HG02642 (cell line): ENCODE results near the gene TEX28.
"Not testable (repeated sequence)": the region's sequence is repeated elsewhere in the genome, so short reads cannot be mapped to it uniquely, and the experiment has no call there.

Experiments used
- ATAC-seq: cut with Tn5 transposase; IDR thresholded peaks from one replicate; pipeline ENCODE4 v1.9.1; 2021; ENCODE audit warnings: mild to moderate bottlenecking; ENCODE audit not compliant: unreplicated experiment, poor library complexity

The TEX28 gene

DNA sequence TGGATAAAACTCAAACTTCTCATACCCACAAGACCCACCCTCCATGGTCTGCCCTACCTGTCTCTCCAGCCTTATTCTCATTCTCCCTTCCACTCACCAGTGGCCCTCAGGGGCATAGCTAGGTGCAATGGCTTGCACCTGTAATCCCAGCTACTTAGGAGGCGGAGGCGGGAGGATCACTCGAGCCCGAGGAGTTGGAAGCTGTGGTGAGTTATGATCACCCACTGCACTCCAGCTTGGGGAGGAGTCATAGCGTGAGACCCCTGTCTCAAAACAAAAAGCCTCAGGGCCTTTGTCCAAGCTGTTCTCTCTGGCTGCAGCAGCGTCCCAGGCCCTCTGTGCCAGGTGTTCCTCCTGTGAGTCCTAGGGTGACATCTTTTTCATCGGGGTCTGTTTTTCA is 17.2 kb upstream of the TEX28 start:
- no peak for ATAC-seq

DNA sequence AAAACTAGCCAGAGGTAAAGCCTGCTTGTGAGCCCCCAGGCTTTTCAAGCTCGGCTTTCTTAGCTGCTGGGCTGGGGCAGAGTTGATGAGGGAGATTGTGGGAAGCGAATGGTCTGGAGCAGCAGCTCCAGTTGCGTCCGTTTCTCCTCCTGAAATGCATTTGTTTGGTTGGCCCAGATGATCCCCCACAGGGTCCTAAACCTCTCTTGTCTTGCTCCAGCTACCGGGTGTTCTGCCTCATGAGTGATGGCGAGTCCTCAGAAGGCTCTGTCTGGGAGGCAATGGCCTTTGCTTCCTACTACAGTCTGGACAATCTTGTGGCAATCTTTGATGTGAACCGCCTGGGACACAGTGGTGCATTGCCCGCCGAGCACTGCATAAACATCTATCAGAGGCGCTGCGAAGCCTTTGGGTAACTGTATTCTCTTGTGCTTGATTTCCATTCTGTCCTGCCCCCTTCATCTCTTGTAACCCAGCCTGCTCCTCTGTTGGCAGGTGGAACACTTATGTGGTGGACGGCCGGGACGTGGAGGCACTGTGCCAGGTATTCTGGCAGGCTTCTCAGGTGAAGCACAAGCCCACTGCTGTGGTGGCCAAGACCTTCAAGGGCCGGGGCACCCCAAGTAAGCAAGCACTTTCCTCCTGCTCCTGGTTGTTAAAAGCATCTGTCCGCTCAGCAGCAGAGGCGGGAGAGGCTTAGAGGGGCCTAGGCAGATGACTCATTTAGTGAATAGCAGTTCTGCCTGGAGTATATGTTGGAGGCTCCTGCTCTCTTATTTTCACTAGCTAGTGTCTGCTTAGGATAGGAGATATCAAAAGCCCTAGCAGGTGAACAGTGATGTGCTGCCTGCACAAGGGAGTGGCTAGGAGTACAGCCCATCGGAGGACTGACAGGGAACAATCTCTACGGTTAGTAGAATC is 16.0 kb upstream of the TEX28 start:
- ATAC-seq: no peak

DNA sequence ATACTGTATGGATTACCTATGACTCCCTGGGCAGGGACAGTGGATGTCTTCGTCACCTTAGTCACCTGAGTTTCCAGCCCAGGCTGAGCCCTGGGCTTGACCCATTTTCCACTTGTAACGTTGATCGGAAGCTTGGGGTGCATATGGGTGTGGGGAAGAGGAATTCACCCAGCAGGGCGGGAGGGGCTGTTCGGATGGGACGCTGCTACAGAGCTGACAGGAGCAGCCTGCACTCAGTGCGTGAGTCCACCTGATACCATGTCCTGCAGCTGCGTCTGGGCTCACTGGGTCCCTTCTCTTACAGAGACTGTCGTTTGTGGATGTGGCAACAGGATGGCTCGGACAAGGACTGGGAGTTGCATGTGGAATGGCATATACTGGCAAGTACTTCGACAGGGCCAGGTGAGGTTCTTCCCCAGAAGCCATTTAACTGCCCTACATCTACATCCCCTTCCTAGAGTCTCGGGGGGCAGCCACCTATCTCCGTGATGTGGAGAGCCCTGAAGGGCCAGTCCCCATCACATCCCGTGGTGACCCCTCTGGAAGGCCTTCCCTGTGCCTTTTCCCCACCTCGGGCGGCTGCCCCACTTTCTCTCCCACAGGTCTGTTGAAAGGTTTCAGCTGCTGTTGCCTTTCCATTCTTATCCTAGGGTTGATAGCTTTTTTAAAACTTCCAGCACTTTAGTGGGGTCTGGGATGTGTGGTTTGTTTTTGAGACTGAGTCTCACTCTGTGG is 14.3 kb upstream of the TEX28 start:
- ATAC-seq: no peak

DNA sequence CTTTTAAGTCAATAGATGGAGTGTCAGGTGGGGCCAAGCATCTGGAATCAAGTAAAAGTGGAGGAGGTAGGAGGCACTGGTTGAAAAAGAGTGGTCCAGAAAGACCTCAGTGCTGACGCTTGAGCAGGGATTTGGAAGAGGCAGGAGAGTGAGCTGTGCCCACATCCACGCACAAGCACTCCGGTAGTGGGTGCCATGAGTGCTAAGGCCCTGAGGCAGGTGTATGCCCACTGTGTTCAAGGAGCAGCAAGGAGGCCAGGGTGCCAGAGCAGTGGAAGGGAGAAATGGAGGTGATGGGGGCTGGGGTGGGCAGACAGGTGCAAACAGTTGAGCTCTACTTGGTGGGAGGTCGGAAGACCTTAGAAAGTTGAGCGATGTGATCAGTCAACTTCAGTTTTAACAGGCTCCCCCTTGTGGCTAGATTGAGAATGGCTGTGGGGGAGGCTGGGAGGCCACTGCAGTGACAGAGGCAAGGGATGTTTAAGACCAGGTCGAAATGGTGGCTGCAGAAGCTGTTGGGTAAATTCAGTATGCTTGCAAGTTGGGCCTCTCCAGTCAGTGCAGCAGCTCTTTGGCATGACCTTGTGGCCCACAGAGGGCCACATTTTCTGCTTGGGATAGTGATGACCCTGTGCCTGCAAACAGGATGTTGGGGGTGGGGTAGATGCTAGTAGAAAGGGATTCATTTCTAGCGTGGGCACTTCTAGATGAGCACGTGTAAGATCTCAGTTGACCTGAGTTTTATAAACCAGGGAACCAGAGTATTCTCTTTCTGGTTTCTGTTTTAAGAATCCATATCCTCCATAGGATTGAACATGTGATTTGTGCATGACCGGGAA is 13.4 kb upstream of the TEX28 start:
- no peak for ATAC-seq

DNA sequence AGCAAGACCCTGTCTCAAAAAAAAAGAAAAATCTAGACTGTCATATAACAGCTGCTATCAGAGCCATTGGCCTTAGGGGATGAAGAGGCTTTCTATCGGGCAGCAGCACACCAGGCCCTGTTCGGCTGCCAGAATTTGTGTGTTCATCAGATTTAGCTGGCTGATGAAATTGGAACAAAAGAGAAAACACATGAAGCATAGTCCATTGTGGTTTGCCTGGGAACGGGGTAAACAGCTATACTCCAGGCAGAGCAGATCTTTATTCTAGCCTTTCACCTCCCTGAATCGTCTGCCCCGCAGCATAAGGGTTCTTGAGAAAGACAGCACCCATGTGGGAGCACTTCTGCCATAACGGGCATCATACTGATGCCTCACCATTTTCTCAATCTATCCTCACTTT is 12.3 kb upstream of the TEX28 start:
- ATAC-seq: no peak

DNA sequence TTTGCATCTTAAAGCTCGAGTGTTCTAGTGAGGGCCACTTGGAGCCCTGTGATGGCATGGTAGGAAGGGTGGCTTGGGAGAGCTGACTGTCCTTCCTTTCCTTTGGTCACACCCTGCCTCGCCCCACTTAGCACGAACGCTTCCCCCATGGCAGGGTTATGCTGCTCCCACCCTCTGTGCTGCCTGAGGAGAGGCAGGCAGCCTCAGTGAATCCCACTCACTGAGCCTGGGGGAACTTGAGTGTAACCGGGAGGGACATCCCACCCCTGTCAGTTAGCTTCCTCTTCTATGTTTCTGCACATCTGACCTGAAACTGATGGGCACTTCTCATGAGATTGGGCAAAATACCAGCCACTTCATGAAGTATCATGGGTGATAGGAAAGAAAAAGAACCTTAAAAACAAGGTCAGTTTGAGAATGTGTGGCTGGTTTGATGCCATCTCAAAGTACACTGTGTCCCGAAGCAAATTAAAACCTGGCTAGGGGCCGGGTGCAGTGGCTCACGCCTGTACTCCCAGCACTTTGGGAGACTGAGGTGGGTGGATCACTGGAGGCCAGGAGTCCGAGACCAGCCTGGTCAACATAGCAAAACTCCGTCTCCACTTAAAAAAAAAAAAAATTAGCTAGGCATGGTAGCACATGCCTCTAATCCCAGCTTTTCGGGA is 10.7 kb upstream of the TEX28 start:
- ATAC-seq: no peak

DNA sequence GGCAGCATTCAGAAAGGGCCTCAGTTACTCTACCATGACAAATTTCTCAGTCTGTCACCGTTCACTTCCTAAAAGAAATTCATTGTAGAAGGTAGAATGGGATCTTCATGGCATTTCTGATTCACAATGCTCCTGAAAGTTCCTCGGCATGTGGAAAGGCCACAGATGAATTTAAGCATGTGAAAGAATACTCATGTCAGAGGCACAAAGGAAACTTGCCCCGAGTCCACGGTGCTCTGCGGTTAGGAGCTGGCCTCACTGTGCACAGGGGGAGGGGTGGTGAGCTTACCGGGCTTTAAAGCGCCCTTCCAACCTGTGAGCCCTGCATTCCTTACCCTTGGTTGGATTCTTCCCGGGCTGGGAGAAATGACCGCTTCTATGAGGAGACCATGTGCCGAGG is 9.9 kb upstream of the TEX28 start:
- no peak for ATAC-seq

DNA sequence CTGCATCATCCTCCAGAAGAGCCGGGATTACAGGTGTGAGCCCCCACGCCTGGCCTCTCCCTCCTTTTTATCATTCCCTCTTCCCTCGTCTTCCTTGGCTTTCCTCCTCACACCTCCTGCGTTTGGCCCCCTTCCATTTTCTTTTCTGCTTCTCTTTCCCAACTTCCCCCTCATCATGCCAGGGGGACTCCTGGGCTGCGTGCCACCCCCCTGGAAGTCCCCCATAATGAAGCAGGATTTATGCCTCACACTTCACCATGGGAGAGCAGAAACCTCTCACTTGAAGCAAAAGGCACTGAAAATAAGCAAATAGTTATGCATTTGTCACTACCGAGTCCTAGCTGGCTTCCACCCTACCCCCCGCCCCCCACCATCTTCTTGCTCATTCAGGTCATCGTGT is 8.6 kb upstream of the TEX28 start:
- no peak for ATAC-seq

DNA sequence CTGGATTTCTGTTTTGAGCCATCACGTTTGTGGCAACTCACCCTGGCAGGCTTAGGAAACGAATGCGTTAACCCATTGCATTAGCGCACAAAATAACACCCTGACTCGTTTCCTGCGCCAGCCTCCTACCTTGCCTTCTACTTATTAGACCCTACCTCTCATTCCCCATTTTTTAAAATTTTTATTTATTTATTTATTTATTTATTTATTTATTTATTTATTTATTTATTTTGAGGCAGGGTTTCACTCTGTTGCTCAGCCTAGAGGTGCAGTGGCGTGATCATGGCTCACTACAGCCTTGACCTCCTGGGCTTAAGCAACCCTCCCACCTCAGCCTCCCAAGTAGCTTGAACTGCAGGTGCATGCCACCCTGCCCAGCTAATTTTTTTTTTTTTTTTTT is 8.1 kb upstream of the TEX28 start:
- not testable (repeated sequence) for ATAC-seq

DNA sequence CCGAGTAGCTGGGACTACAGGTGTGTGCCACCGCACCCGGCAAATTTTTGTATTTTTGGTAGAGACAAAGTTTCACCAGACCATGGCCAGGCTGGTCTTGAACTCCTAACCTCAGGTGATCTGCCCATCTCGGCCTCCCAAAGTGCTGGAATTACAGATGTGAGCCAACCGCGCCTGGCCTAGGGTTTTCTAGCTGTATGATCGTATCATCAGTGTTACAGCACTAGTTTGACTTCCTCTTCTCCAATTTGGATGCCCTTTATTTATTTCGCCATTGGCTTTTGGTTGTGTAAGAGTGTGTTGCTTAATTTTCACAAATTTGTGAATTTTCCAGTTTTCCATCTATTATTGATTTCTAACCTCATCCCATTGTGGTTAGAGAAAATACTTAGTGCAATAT is 5.9 kb upstream of the TEX28 start:
- ATAC-seq: no peak

DNA sequence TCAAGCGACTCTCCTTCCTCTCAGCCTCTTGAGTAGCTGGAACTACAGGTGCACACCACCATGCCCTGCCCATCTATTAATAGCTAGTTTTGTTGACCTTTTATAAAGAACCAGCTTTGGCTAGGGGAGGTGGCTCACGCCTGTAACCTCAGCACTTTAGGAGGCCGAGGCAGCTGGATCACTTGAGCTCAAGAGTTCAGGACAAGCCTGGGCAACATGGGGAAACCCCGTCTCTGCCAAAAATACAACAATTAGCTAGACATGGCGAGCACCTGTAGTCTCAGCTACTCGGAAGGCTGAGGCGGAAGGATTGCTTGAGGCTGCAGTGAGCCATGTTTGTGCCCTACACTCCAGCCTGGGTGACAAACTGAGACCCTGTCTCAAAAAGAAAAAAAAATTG is 3.4 kb upstream of the TEX28 start:
- no peak for ATAC-seq

DNA sequence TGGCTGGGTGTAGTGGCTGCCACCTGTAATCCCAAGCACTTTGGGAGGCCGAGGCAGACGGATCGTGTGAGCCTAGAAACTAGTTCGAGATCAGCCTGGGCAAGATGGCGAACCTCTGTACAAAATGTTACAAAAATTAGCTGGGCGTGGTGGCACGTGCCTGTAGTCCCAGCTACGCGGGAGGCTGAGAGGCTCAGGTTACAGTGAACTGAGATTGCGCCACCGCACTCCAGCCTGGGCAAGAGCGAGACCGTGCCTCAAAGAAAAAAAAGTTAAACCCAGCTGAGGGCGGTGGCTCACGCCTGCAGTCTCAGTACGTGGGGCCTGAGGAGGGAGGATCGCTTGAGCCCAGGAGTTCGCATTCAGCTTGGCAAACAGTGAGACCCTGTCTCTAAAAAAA is 1.8 kb upstream of the TEX28 start:
- no peak for ATAC-seq

DNA sequence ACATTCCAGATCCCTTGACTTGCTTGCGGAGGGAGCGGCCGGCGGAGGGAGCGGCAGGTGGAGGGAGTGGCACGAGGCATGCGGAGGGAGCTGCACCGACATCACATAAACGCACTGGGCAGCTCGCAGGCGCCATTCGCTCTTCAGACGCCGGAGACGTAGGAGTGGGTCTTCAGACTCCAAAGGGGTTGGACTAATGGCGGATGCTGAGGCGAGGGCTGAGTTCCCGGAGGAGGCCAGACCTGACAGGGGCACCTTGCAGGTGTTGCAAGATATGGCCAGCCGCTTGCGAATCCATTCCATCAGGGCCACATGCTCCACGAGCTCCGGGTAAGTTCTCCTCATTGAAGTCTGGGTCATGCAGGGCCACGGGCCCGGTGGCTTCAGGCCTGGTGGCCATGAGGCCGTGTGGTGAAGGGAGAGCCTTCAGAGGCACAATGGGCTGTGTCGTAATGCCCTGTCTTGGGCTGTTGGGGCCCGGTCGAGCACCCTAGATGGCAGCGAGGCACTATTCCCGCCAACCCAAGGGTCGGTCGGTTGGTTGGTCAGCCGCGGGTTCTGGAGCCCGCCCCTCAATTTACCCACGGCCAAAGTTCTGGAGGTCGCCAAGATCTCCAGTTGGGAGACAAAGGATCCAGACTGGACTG is 863 bp upstream of the TEX28 start, which contains the start of gene TKTL1:
TKTL1 (plus strand) TSS at position 132 of the 647 bp plus-strand sequence; CDS start at position 197, 65 bp downstream.
- ATAC-seq: no peak

DNA sequence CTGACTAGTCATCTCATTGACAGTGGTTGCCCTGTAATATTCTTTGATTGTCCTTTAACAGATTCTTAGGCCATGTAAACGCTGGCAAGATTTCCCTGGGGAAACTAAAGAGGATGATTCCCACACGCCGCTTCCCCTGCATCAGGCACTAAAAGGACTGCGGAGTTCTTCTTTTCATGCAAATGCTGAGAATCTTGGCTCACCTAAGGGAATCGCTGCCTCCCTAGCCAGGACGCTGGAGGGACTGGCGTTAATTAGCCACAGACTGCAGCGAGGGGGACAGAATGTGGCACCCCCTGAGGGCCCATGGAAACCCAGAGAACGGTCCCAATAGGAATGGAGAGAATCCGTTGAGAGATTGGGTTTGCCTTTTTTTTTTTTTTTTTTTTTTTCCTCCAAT is 8.5 kb downstream of the TEX28 start:
- not testable (repeated sequence) for ATAC-seq

DNA sequence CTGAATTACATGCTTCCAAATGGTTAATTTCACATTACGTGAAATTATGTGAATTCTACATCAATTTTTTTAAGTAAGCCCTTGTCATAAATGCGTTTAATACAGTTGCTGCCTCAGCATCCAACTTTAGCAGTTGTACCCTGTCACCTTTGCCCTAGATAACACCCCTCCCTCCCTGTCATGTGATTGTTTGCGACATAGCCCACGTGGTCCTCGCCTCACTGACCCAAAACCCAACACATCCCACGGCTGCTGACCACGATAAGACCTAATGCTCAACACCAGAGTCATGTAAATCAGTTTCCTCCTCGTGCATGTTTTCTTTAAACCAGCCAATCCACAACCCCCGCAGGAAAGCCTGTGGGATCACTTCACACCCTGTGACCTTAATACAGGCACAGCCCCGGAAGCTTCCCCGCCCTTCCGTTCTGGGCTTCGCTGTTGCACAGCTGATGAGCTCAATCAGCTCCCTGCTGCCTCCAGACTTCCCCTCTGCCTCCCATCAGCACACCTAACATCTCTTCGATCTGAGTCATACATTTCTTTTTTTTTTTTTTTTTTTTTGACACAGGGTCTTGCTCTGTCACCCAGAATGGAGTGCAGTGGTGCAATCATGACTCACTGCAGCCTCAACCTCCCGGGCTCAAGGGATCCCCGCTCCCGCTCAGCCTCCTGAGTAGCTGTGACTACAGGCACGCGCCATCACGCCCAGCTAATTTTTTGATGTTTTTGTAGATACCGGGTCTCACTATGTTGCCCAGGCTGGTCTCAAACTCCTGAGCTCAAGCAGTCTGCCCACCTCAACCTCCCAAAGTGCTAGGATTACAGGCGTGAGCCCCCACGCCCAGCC is 10.2 kb downstream of the TEX28 start:
- ATAC-seq: not testable (repeated sequence)

DNA sequence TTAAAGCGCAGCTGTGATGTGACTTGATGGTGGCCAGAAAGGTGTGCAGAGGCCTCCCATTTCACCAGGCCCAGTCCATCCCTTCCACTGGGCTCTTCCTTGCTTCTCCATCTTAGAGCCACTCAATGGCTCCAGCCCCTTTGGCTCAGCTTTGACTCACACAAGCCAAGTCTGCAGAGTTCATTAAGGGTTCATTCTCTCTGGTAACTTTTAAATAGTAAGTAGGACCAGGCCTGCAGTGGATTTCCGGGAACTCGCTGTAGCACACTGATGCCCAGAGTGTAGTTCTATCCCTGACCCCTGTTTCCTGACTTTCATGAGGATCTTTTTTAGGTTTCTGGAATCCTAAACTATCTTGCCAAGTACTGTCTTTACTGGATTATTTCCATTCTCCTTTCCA is 25.7 kb downstream of the TEX28 start:
- ATAC-seq: not testable (repeated sequence)

DNA sequence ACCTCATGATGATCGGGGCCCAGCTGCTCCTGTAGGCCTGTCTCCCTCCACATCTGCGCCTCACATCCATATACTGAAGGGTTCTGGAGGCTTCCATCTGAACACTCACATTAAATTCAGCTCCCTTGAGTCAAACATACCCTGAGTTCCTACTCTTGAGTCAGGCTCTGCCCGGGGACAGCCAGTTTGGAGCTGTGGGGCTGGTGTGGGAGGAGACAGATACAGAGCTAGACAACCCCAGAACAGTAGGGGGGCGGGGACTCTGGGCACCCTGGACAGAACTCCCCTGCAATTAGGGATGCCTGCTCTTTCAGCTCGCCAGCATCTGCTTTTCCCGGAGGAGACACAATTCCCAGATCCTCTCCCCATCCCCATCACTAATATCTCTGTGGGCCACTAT is 31.9 kb downstream of the TEX28 start:
- not testable (repeated sequence) for ATAC-seq

DNA sequence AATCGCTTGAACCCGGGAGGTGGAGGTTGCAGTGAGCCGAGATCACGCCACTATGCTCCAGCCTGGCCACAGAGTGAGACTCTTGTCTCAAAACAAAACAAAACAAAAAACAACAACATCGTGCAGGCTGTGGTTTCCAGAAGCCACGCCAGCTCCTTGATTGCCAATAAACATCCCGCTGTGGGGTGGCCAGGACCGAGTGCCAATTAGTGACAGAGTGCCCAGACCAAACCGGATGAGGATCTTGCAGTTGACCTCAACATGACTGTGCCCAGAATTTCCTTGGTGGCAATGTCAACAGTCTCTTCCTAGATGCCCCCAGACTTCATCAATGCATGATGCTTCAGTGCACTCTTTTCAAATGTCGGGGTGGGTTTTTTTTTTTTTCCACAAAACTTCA is 36.2 kb downstream of the TEX28 start:
- not testable (repeated sequence) for ATAC-seq

DNA sequence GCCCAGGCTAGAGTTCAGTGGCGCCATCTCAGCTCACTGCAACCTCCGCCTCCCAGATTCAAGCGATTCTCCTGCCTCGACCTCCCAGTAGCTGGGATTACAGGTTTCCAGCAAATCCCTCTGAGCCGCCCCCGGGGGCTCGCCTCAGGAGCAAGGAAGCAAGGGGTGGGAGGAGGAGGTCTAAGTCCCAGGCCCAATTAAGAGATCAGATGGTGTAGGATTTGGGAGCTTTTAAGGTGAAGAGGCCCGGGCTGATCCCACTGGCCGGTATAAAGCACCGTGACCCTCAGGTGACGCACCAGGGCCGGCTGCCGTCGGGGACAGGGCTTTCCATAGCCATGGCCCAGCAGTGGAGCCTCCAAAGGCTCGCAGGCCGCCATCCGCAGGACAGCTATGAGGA is 37.6 kb downstream of the TEX28 start, which contains the start of gene OPN1MW3:
OPN1MW3 (plus strand) TSS at position 301 of the 400 bp plus-strand sequence; CDS start at position 339, 38 bp downstream.
- not testable (repeated sequence) for ATAC-seq
